Gastroesophageal sphincter (tissue), 3 donors: Measurements from ENCODE around the gene TMEM101.

Experiments used
- CTCF ChIP-seq, 4 experiments: fragments of 200-600 bp in 2 of 4; fragments of 450-650 bp in 2 of 4; sonication (generic) in 1 of 4; IDR thresholded peaks; one replicate each; pipeline ENCODE4 v1.5.1; 2017 to 2019; ENCODE audit warnings: antibody characterized with exemption in 4 of 4, mild to moderate bottlenecking in 2 of 4, moderate library complexity in 2 of 4
- EP300 ChIP-seq: sonication (generic); formaldehyde crosslinking; IDR thresholded peaks from one replicate; pipeline ENCODE4 v1.6.1; 2017; ENCODE audit warnings: antibody characterized with exemption, mild to moderate bottlenecking
- POLR2AphosphoS5 ChIP-seq: sonication (generic); formaldehyde crosslinking; IDR thresholded peaks from one replicate; pipeline ENCODE4 v1.6.1; 2017; ENCODE audit warnings: antibody characterized with exemption

- TF ChIP-seq CTCF (IDR thresholded peaks at IDR 0.05): no peak
- no peak for TF ChIP-seq POLR2AphosphoS5
- no peak for TF ChIP-seq EP300
Measured at GRCh38 chr17:44014133-44014436, 678 bp downstream of the TMEM101 start.
